Measurements from ENCODE around the gene FAIM. TPM values are rescaled to one million over a fixed set of nuclear protein-coding genes. Genes with fewer than 3 reads are reported as not detected.
"Not testable (repeated sequence)": the region's sequence is repeated elsewhere in the genome, so short reads cannot be mapped to it uniquely, and the experiment has no call there.

FAIM gene
- total RNA-seq, 1 experiment from 2014 or later = 6.4 TPM

GRCh38 chr3:138560501-138560900, 48.1 kb upstream of the FAIM start (continued):
- TF ChIP-seq ZSCAN18 (CRISPR knock-in tag; IDR thresholded peaks at IDR 0.05) = no peak
- TF ChIP-seq OVOL2 (CRISPR knock-in tag; IDR thresholded peaks at IDR 0.05; ENCODE audit: borderline replicate concordance) = no peak
- TF ChIP-seq CBFB (CRISPR knock-in tag; IDR thresholded peaks at IDR 0.05; ENCODE audit: low read depth) = no peak

- CTCF ChIA-PET; DNase-seq (ENCODE audit: low spot score); H3K27me3 Mint-ChIP-seq (ENCODE audit: low read depth); POLR2A ChIA-PET; ATAC-seq; H3K4me1 Mint-ChIP-seq; H3K27ac Mint-ChIP-seq; H3K4me3 Mint-ChIP-seq: not testable (repeated sequence)
- TF ChIP-seq GABPB1 (CRISPR knock-in tag; IDR thresholded peaks at IDR 0.05) = 0 out of 2 replicates have a peak, but pooled peaks have one; percentile 37
- H3K36me3 Mint-ChIP-seq = peaks cover 43% of the 10 kb centered on the region
- peaks cover 34% of the 10 kb centered on the region for H3K9me3 Mint-ChIP-seq
Measured at GRCh38 chr3:138562902-138563301, 45.7 kb upstream of the FAIM start.

GRCh38 chr3:138566293-138566692, 42.3 kb upstream of the FAIM start:
- ATAC-seq; DNase-seq (ENCODE audit: low spot score); POLR2A ChIA-PET; H3K27me3 Mint-ChIP-seq (ENCODE audit: low read depth); H3K4me1 Mint-ChIP-seq; H3K4me3 Mint-ChIP-seq; CTCF ChIA-PET; H3K27ac Mint-ChIP-seq: not testable (repeated sequence)
- H3K9me3 Mint-ChIP-seq = peaks cover 11% of the 10 kb centered on the region
- peaks cover 13% of the 10 kb centered on the region for H3K36me3 Mint-ChIP-seq
- 0 out of 2 replicates have a peak, but pooled peaks have one; percentile 45 for TF ChIP-seq GTF2I (CRISPR knock-in tag; conservative IDR thresholded peaks at IDR 0.05)

GRCh38 chr3:138567403-138567802, 41.2 kb upstream of the FAIM start:
- TF ChIP-seq CREM (CRISPR knock-in tag; IDR thresholded peaks at IDR 0.05) (no peak), AR (CRISPR knock-in tag; IDR thresholded peaks at IDR 0.05) (no peak), CTCF (IDR thresholded peaks at IDR 0.05) (no peak), ZNF671 (CRISPR knock-in tag; IDR thresholded peaks at IDR 0.05) (no peak), RORB (CRISPR knock-in tag; IDR thresholded peaks at IDR 0.05) (no peak), SOX15 (CRISPR knock-in tag; IDR thresholded peaks at IDR 0.05) (no peak), ETV6 (CRISPR knock-in tag; IDR thresholded peaks at IDR 0.05) (no peak), TCF7 (CRISPR knock-in tag; IDR thresholded peaks at IDR 0.05; ENCODE audit: low read depth) (no peak)
- Mint-ChIP-seq H3K9me3 (peaks cover 11% of the 10 kb centered on the region), H3K27ac (no peak overlapping the region), H3K36me3 (peaks cover 16% of the 10 kb centered on the region), H3K27me3 (ENCODE audit: low read depth) (no peaks in the 10 kb centered on the region), H3K4me3 (no peak overlapping the region), H3K4me1 (no peaks in the 10 kb centered on the region)
- ChIA-PET CTCF (no interaction called here), POLR2A (no interaction called here)
- ATAC-seq = no peak
- DNase-seq (ENCODE audit: low spot score) = no peak

GRCh38 chr3:138569090-138569489, 39.5 kb upstream of the FAIM start:
- Mint-ChIP-seq H3K27ac (no peak overlapping the region), H3K27me3 (ENCODE audit: low read depth) (no peaks in the 10 kb centered on the region), H3K36me3 (peaks cover 33% of the 10 kb centered on the region), H3K9me3 (peaks cover 23% of the 10 kb centered on the region), H3K4me1 (no peaks in the 10 kb centered on the region), H3K4me3 (no peak overlapping the region)
- ChIA-PET CTCF (no interaction called here), POLR2A (no interaction called here)
- no peak for ATAC-seq
- no peak for DNase-seq (ENCODE audit: low spot score)
- TF ChIP-seq IRF1 (CRISPR knock-in tag; IDR thresholded peaks at IDR 0.05) (no peak), HMGA2 (CRISPR knock-in tag; IDR thresholded peaks at IDR 0.05) (no peak), AR (CRISPR knock-in tag; IDR thresholded peaks at IDR 0.05) (no peak), ZNF416 (CRISPR knock-in tag; IDR thresholded peaks at IDR 0.05) (no peak), ZNF121 (CRISPR knock-in tag; IDR thresholded peaks at IDR 0.05) (no peak)

- Mint-ChIP-seq H3K9me3 (peaks cover 27% of the 10 kb centered on the region), H3K36me3 (peaks cover 38% of the 10 kb centered on the region)
- H3K4me1 Mint-ChIP-seq; ATAC-seq; DNase-seq (ENCODE audit: low spot score); H3K27ac Mint-ChIP-seq; H3K27me3 Mint-ChIP-seq (ENCODE audit: low read depth); CTCF ChIA-PET; H3K4me3 Mint-ChIP-seq; POLR2A ChIA-PET: not testable (repeated sequence)
Measured at GRCh38 chr3:138569624-138570023, 38.9 kb upstream of the FAIM start.

All from WTC11 (cell line).